ENCODE measurements around the gene PNCK.
"Not testable (repeated sequence)": the region's sequence is repeated elsewhere in the genome, so short reads cannot be mapped to it uniquely, and the experiment has no call there.

The PNCK gene

GRCh38 chrX:153702336-153703035 is 28.9 kb upstream of the PNCK start:
- no peaks in the 10 kb centered on the region for H3K4me1 Mint-ChIP-seq
- H3K27me3 Mint-ChIP-seq = no peaks in the 10 kb centered on the region
- no peak overlapping the region for H3K27ac Mint-ChIP-seq
- DNase-seq (no peak), ATAC-seq (no peak)
- no peak overlapping the region for H3K4me3 Mint-ChIP-seq
- H3K9me3 Mint-ChIP-seq = no peaks in the 10 kb centered on the region

GRCh38 chrX:153701706-153702105 is 28.1 kb upstream of the PNCK start:
- ATAC-seq = no peak
- no peak for DNase-seq
- no peak overlapping the region for H3K4me3 Mint-ChIP-seq
- no peaks in the 10 kb centered on the region for H3K4me1 Mint-ChIP-seq
- H3K9me3 Mint-ChIP-seq = no peaks in the 10 kb centered on the region
- no peaks in the 10 kb centered on the region for H3K27me3 Mint-ChIP-seq
- no peak overlapping the region for H3K27ac Mint-ChIP-seq

- no peak overlapping the region for H3K4me3 Mint-ChIP-seq
- DNase-seq (no peak), ATAC-seq (no peak)
- H3K27ac Mint-ChIP-seq = peak overlapping the region in 1 of 2 donors; percentile 34
- H3K9me3 Mint-ChIP-seq = no peaks in the 10 kb centered on the region
- no peaks in the 10 kb centered on the region for H3K27me3 Mint-ChIP-seq
- H3K4me1 Mint-ChIP-seq = no peaks in the 10 kb centered on the region
Measured at GRCh38 chrX:153700967-153701366, 27.4 kb upstream of the PNCK start.

- peak overlapping the region in 1 of 2 donors; percentile 34 for H3K27ac Mint-ChIP-seq
- H3K9me3 Mint-ChIP-seq = no peaks in the 10 kb centered on the region
- no peaks in the 10 kb centered on the region for H3K4me1 Mint-ChIP-seq
- ATAC-seq (no peak), DNase-seq (no peak)
- H3K4me3 Mint-ChIP-seq = no peak overlapping the region
- no peaks in the 10 kb centered on the region for H3K27me3 Mint-ChIP-seq
Measured at GRCh38 chrX:153700376-153700945, 26.8 kb upstream of the PNCK start.

GRCh38 chrX:153699784-153700371 is 26.3 kb upstream of the PNCK start:
- not testable (repeated sequence) for ATAC-seq, H3K4me3 Mint-ChIP-seq, H3K9me3 Mint-ChIP-seq, H3K4me1 Mint-ChIP-seq, H3K27me3 Mint-ChIP-seq, DNase-seq, H3K27ac Mint-ChIP-seq

GRCh38 chrX:153699210-153699783 is 25.7 kb upstream of the PNCK start:
- not testable (repeated sequence) for H3K27ac Mint-ChIP-seq, H3K27me3 Mint-ChIP-seq, H3K4me1 Mint-ChIP-seq, H3K4me3 Mint-ChIP-seq, DNase-seq, H3K9me3 Mint-ChIP-seq, ATAC-seq

- no peak for ATAC-seq
- H3K27me3 Mint-ChIP-seq = no peaks in the 10 kb centered on the region
- no peak overlapping the region for H3K27ac Mint-ChIP-seq
- no peaks in the 10 kb centered on the region for H3K9me3 Mint-ChIP-seq
- H3K4me3 Mint-ChIP-seq = no peak overlapping the region
- no peaks in the 10 kb centered on the region for H3K4me1 Mint-ChIP-seq
- DNase-seq = no peak
Measured at GRCh38 chrX:153697924-153698865, 24.6 kb upstream of the PNCK start.

GRCh38 chrX:153696986-153697722 is 23.5 kb upstream of the PNCK start:
- H3K9me3 Mint-ChIP-seq, DNase-seq, ATAC-seq, H3K4me1 Mint-ChIP-seq, H3K27me3 Mint-ChIP-seq, H3K4me3 Mint-ChIP-seq: not testable (repeated sequence)
- H3K27ac Mint-ChIP-seq = peak overlapping the region in 1 of 2 donors; percentile 19

- H3K27ac Mint-ChIP-seq = peak overlapping the region in 1 of 2 donors; percentile 19
- not testable (repeated sequence) for H3K9me3 Mint-ChIP-seq, DNase-seq, ATAC-seq, H3K4me1 Mint-ChIP-seq, H3K27me3 Mint-ChIP-seq, H3K4me3 Mint-ChIP-seq
Measured at GRCh38 chrX:153696538-153696937, 22.9 kb upstream of the PNCK start.

- no peak for ATAC-seq
- no peaks in the 10 kb centered on the region for H3K9me3 Mint-ChIP-seq
- H3K27ac Mint-ChIP-seq = no peak overlapping the region
- H3K4me3 Mint-ChIP-seq = no peak overlapping the region
- DNase-seq = no peak
- no peaks in the 10 kb centered on the region for H3K27me3 Mint-ChIP-seq
- no peaks in the 10 kb centered on the region for H3K4me1 Mint-ChIP-seq
Measured at GRCh38 chrX:153696100-153696499, 22.5 kb upstream of the PNCK start.

- no peak overlapping the region for H3K4me3 Mint-ChIP-seq
- no peaks in the 10 kb centered on the region for H3K9me3 Mint-ChIP-seq
- no peaks in the 10 kb centered on the region for H3K4me1 Mint-ChIP-seq
- peaks cover 8% of the 10 kb centered on the region for H3K27me3 Mint-ChIP-seq
- DNase-seq (no peak), ATAC-seq (no peak)
- no peak overlapping the region for H3K27ac Mint-ChIP-seq
Measured at GRCh38 chrX:153694687-153695270, 21.2 kb upstream of the PNCK start.

GRCh38 chrX:153694256-153694655 is 20.6 kb upstream of the PNCK start:
- DNase-seq, H3K4me3 Mint-ChIP-seq, H3K4me1 Mint-ChIP-seq, ATAC-seq, H3K27ac Mint-ChIP-seq, H3K9me3 Mint-ChIP-seq: not testable (repeated sequence)
- H3K27me3 Mint-ChIP-seq = peaks cover 13% of the 10 kb centered on the region

- ATAC-seq (peak; percentile 7), DNase-seq (no peak)
- Mint-ChIP-seq H3K27me3 (peaks cover 13% of the 10 kb centered on the region), H3K4me3 (no peak overlapping the region), H3K4me1 (no peaks in the 10 kb centered on the region), H3K9me3 (no peaks in the 10 kb centered on the region), H3K27ac (no peak overlapping the region)
Measured at GRCh38 chrX:153693216-153694086, 19.8 kb upstream of the PNCK start.

Measured in stimulated activated naive CD8-positive, alpha-beta T cell treated with anti-CD3 and anti-CD28 coated beads, Interleukin-15, amount 100 ng/mL, for 72 hours (primary cell).